ENCODE data around the gene NSDHL.
A peak's percentile ranks its signal among the peaks of the same experiment; 100 is the strongest.
"Not testable (repeated sequence)": the region's sequence is repeated elsewhere in the genome, so short reads cannot be mapped to it uniquely, and the experiment has no call there.

NSDHL gene

DNA sequence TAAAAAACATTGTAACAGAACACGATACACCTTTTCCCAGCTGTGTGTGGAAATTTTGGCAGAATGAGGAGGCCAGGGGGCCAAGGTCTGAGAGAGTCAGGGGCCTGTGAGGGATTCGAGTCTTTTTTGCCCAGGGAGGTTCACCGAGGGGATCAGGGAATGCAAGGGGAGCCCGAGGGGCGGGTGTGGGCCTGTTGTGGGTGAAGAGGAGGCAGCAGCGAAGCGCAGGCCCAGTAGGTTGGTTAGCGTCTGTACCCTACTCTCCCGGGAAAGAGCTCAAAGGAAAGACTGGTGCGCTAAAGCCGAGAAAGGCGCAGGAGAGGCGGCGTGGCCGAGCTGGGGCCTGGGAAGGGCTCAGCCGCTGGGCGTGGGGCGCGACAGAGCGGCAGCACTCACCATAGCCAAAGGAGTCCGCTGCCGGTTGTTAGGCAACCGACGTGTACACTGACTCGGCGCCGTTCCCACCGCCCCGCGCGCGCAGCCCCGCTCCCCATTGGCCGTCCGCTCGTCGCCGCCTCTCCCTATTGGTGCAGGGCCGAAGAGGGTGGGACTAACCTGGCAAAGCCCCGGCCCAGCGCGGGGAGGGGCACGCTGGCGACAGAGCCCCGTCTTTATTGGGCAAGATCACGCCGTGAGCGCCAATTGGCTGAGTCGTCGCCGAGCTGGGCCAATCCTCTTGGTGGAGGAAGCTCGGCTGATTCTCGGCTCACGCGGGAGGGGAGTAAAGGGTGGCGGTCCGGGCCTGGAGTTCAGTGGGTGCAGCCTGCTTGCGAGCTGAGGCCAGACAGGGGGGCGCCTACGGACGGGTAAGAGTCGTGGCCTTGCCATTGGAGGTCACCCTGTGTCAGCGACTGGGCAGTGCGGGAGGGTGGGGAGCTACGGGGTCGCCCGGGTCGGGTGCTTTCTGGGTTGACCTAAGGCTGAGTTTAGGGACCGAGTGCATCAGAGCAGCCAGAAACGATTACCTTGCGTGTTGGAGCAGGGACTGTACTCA lies at the start of gene NSDHL, which contains the start of gene CETN2:
NSDHL (plus strand) TSS at position 752 of the 994 bp plus-strand sequence. CDS start 15,262 bp downstream, outside the sequence.
CETN2 (minus strand) TSS at position 446 of the 994 bp plus-strand sequence; CDS start at position 399, 47 bp downstream.
- Histone ChIP-seq H2AFZ (ENCODE audit: low read depth, low read length) (no peak within 1 kb of the TSS), H3K36me3 (ENCODE audit: insufficient read depth, low read length) (peaks cover 9% of the 10 kb centered on the region), H3K4me3 (ENCODE audit: low read length) (peak within 1 kb of the TSS; percentile 86), H3K9me3 (ENCODE audit: low read length) (peaks cover 4% of the 10 kb centered on the region), H3K27me3 (ENCODE audit: insufficient read depth, low read length) (no peaks in the 10 kb centered on the region), H3K4me1 (ENCODE audit: insufficient read depth, low read length) (peaks cover 9% of the 10 kb centered on the region)

GRCh38 chrX:152787062-152787461 lies 43.8 kb upstream of the NSDHL start:
- not testable (repeated sequence) for H3K4me1 ChIP-seq (ENCODE audit: insufficient read depth, low read length); H3K36me3 ChIP-seq (ENCODE audit: insufficient read depth, low read length); H3K4me3 ChIP-seq (ENCODE audit: low read length); H3K27me3 ChIP-seq (ENCODE audit: insufficient read depth, low read length); H2AFZ ChIP-seq (ENCODE audit: low read depth, low read length); H3K9me3 ChIP-seq (ENCODE audit: low read length)

GRCh38 chrX:152798945-152799344 lies 31.9 kb upstream of the NSDHL start:
- Histone ChIP-seq H3K4me3 (ENCODE audit: low read length) (no peak overlapping the region), H3K27me3 (ENCODE audit: insufficient read depth, low read length) (peaks cover 18% of the 10 kb centered on the region), H3K9me3 (ENCODE audit: low read length) (no peaks in the 10 kb centered on the region), H3K4me1 (ENCODE audit: insufficient read depth, low read length) (no peaks in the 10 kb centered on the region), H3K36me3 (ENCODE audit: insufficient read depth, low read length) (no peaks in the 10 kb centered on the region), H2AFZ (ENCODE audit: low read depth, low read length) (no peak overlapping the region)

DNA sequence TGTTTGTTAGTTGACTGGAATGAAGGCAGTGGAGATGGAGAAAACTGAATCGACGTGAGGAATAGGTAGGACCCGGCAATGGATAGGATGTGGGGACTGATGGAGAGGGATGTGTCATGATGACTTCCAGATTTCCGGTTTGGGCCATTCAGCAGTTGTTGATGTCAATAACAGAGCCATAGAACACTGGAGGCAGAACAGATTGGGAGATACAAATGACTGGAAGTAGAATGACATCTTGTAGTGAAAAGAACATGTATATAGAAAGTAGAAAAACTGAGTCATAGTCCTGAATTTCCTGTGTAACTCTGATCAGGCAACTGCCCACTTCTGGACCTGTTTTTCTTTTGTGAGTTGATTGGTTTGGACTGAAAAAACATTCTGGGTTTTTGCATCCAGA lies 24.8 kb upstream of the NSDHL start:
- no peak overlapping the region for H2AFZ ChIP-seq (ENCODE audit: low read depth, low read length)
- peaks cover 17% of the 10 kb centered on the region for H3K4me1 ChIP-seq (ENCODE audit: insufficient read depth, low read length)
- no peaks in the 10 kb centered on the region for H3K9me3 ChIP-seq (ENCODE audit: low read length)
- peaks cover 12% of the 10 kb centered on the region for H3K27me3 ChIP-seq (ENCODE audit: insufficient read depth, low read length)
- H3K36me3 ChIP-seq (ENCODE audit: insufficient read depth, low read length): no peaks in the 10 kb centered on the region
- H3K4me3 ChIP-seq (ENCODE audit: low read length): no peak overlapping the region

- Histone ChIP-seq H3K4me3 (ENCODE audit: low read length) (no peak overlapping the region), H3K27me3 (ENCODE audit: insufficient read depth, low read length) (peaks cover 15% of the 10 kb centered on the region)
Measured at GRCh38 chrX:152810403-152810802, 20.5 kb upstream of the NSDHL start.

DNA sequence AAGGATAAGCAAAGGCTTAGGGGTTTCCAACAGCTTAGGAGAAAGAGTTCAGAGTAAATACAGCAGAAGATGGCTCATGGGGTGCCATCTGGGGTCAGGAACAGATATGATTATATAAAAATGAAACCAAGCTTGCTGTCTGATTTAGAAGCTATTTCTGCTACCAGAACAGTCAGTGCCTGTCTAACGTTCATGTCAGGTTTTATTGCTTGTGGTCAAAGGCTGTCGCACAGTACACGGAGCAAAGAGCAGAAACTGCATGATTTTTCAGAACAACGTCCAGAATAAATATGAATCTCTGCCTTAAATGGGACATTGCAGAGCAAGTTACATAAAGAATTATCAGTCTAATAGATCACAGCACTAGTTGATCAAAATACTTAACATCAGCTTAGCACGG lies 17.7 kb upstream of the NSDHL start:
- Histone ChIP-seq H3K36me3 (ENCODE audit: insufficient read depth, low read length) (no peaks in the 10 kb centered on the region), H3K9me3 (ENCODE audit: low read length) (no peaks in the 10 kb centered on the region), H3K4me1 (ENCODE audit: insufficient read depth, low read length) (peaks cover 17% of the 10 kb centered on the region), H3K27me3 (ENCODE audit: insufficient read depth, low read length) (peaks cover 12% of the 10 kb centered on the region), H2AFZ (ENCODE audit: low read depth, low read length) (no peak overlapping the region), H3K4me3 (ENCODE audit: low read length) (no peak overlapping the region)

More at GRCh38 chrX:152810403-152810802, 20.5 kb upstream of the NSDHL start:
- Histone ChIP-seq H3K4me1 (ENCODE audit: insufficient read depth, low read length) (peaks cover 19% of the 10 kb centered on the region), H3K9me3 (ENCODE audit: low read length) (no peaks in the 10 kb centered on the region), H3K36me3 (ENCODE audit: insufficient read depth, low read length) (no peaks in the 10 kb centered on the region), H2AFZ (ENCODE audit: low read depth, low read length) (no peak overlapping the region)

DNA sequence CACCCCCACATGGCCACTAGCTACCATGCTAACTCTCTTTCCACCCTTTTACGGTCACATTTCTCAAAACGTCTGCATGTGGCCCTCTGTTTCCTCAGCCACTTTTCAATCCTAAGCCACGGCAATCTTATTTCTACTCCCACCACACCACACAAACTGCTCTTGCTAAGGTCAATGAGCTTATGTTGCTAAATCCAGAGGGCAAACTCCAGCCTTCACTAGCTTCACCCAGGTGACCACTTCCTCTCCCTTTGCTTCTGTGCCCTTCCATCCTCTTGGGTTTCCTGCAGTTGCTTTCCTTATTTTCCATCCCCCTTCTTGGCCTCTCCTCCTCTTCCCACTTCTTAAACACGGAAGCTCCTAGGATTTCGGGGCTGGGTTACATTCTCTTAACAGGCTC lies 16.8 kb upstream of the NSDHL start:
- Histone ChIP-seq H3K9me3 (ENCODE audit: low read length) (no peaks in the 10 kb centered on the region), H3K27me3 (ENCODE audit: insufficient read depth, low read length) (peaks cover 12% of the 10 kb centered on the region), H3K4me1 (ENCODE audit: insufficient read depth, low read length) (peaks cover 17% of the 10 kb centered on the region), H3K4me3 (ENCODE audit: low read length) (no peak overlapping the region), H2AFZ (ENCODE audit: low read depth, low read length) (no peak overlapping the region), H3K36me3 (ENCODE audit: insufficient read depth, low read length) (no peaks in the 10 kb centered on the region)

GRCh38 chrX:152817078-152817764 lies 13.6 kb upstream of the NSDHL start:
- Histone ChIP-seq H3K4me1 (ENCODE audit: insufficient read depth, low read length) (peaks cover 4% of the 10 kb centered on the region), H3K36me3 (ENCODE audit: insufficient read depth, low read length) (no peaks in the 10 kb centered on the region), H3K4me3 (ENCODE audit: low read length) (no peak overlapping the region), H2AFZ (ENCODE audit: low read depth, low read length) (no peak overlapping the region), H3K9me3 (ENCODE audit: low read length) (no peaks in the 10 kb centered on the region), H3K27me3 (ENCODE audit: insufficient read depth, low read length) (peaks cover 9% of the 10 kb centered on the region)

GRCh38 chrX:152818356-152818755 lies 12.5 kb upstream of the NSDHL start:
- Histone ChIP-seq H2AFZ (ENCODE audit: low read depth, low read length) (no peak overlapping the region), H3K4me3 (ENCODE audit: low read length) (no peak overlapping the region), H3K4me1 (ENCODE audit: insufficient read depth, low read length) (peaks cover 4% of the 10 kb centered on the region), H3K36me3 (ENCODE audit: insufficient read depth, low read length) (no peaks in the 10 kb centered on the region), H3K9me3 (ENCODE audit: low read length) (no peaks in the 10 kb centered on the region), H3K27me3 (ENCODE audit: insufficient read depth, low read length) (peaks cover 9% of the 10 kb centered on the region)

DNA sequence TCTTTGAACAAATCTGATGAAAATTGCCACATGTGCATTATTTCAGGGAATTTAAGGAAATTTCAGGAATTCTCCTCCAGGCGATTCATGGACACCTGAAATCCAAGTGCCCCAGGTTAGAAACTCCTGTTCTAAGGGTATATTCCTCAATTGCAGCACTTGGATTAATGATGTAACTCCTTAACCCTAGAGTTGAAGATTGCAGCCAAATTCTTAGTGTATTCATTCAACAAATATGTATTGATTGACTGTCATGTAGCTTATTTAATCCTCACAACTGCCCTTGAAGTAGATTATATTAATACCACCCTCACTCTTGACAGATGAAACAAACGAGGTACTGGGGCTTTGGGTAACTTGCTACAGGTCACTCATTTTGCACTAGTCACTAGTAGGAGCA lies 11.6 kb upstream of the NSDHL start:
- Histone ChIP-seq H3K27me3 (ENCODE audit: insufficient read depth, low read length) (peaks cover 7% of the 10 kb centered on the region), H2AFZ (ENCODE audit: low read depth, low read length) (no peak overlapping the region), H3K4me3 (ENCODE audit: low read length) (no peak overlapping the region), H3K4me1 (ENCODE audit: insufficient read depth, low read length) (peaks cover 4% of the 10 kb centered on the region), H3K9me3 (ENCODE audit: low read length) (no peaks in the 10 kb centered on the region), H3K36me3 (ENCODE audit: insufficient read depth, low read length) (no peaks in the 10 kb centered on the region)

- Histone ChIP-seq H3K9me3 (ENCODE audit: low read length) (no peaks in the 10 kb centered on the region), H3K4me1 (ENCODE audit: insufficient read depth, low read length) (peaks cover 4% of the 10 kb centered on the region), H3K36me3 (ENCODE audit: insufficient read depth, low read length) (no peaks in the 10 kb centered on the region), H2AFZ (ENCODE audit: low read depth, low read length) (no peak overlapping the region), H3K4me3 (ENCODE audit: low read length) (no peak overlapping the region), H3K27me3 (ENCODE audit: insufficient read depth, low read length) (peaks cover 4% of the 10 kb centered on the region)
Measured at GRCh38 chrX:152819732-152820131, 11.1 kb upstream of the NSDHL start.

DNA sequence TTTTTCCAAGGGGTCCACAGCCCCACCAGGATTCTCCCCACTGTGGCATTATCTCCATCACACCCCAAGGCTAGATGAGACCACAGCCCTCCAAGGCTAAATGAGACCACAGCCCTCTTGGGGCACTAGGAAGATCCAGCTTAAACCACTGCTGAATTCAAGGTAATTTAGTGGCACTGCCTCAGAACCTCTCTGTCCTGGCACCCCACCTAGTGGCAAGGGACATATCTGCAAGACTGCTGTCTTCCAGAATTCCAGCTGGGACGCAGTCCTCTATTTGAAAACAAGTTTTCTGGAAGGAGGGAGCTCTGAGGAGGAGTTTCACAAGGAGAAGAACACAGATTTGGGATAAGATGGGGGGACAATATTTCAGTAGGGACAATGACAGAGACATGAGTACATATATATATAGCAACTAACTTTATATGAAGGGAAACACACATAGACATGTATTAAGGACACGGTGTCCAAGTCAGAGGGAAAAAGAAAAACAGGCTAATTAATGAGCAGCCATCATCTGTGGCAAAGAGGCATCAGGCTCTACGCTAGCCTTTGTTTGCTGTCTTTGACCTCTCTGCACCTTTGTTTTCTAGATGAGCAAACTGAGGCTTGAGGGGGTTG lies 9.6 kb upstream of the NSDHL start:
- H2AFZ ChIP-seq (ENCODE audit: low read depth, low read length): no peak overlapping the region
- no peaks in the 10 kb centered on the region for H3K9me3 ChIP-seq (ENCODE audit: low read length)
- peaks cover 4% of the 10 kb centered on the region for H3K27me3 ChIP-seq (ENCODE audit: insufficient read depth, low read length)
- no peaks in the 10 kb centered on the region for H3K36me3 ChIP-seq (ENCODE audit: insufficient read depth, low read length)
- H3K4me1 ChIP-seq (ENCODE audit: insufficient read depth, low read length): peaks cover 4% of the 10 kb centered on the region
- H3K4me3 ChIP-seq (ENCODE audit: low read length): no peak overlapping the region

Data from neuron (in vitro differentiated cells).